ENCODE data around the gene ATL1. TPM values are rescaled to one million over a fixed set of nuclear protein-coding genes. Genes with fewer than 3 reads are reported as not detected.

ATL1 gene
- total RNA-seq, 1 donor from 2014 or later = 5.9 TPM

GRCh38 chr14:50612806-50613205, 52.9 kb downstream of the ATL1 start:
- DNase-seq (no peak), ATAC-seq (no peak)
- TF ChIP-seq, protein P1, sequence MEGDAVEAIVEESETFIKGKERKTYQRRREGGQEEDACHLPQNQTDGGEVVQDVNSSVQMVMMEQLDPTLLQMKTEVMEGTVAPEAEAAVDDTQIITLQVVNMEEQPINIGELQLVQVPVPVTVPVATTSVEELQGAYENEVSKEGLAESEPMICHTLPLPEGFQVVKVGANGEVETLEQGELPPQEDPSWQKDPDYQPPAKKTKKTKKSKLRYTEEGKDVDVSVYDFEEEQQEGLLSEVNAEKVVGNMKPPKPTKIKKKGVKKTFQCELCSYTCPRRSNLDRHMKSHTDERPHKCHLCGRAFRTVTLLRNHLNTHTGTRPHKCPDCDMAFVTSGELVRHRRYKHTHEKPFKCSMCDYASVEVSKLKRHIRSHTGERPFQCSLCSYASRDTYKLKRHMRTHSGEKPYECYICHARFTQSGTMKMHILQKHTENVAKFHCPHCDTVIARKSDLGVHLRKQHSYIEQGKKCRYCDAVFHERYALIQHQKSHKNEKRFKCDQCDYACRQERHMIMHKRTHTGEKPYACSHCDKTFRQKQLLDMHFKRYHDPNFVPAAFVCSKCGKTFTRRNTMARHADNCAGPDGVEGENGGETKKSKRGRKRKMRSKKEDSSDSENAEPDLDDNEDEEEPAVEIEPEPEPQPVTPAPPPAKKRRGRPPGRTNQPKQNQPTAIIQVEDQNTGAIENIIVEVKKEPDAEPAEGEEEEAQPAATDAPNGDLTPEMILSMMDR (IDR thresholded peaks at IDR 0.05) = no peak
- intact Hi-C loops (cut with DNase I) = no loop called here
- Histone ChIP-seq H3K36me3 (no peaks in the 10 kb centered on the region), H3K9me3 (no peaks in the 10 kb centered on the region), H3K27ac (no peak overlapping the region), H3K4me3 (no peak overlapping the region), H3K27me3 (no peaks in the 10 kb centered on the region), H3K4me1 (no peaks in the 10 kb centered on the region)

- H3K27ac ChIP-seq = no peak overlapping the region
- no peak for ATAC-seq
- no peak overlapping the region for H3K4me3 ChIP-seq
- H3K27me3 ChIP-seq = no peaks in the 10 kb centered on the region
- TF ChIP-seq, protein P1 (IDR thresholded peaks at IDR 0.05) = no peak
- no peaks in the 10 kb centered on the region for H3K36me3 ChIP-seq
- no peak for DNase-seq
- H3K4me1 ChIP-seq = no peaks in the 10 kb centered on the region
- no peaks in the 10 kb centered on the region for H3K9me3 ChIP-seq
- intact Hi-C loops (cut with DNase I) = no loop called here
These were observed 55.1 kb downstream of the ATL1 start for GRCh38 chr14:50615056-50615455.

DNA sequence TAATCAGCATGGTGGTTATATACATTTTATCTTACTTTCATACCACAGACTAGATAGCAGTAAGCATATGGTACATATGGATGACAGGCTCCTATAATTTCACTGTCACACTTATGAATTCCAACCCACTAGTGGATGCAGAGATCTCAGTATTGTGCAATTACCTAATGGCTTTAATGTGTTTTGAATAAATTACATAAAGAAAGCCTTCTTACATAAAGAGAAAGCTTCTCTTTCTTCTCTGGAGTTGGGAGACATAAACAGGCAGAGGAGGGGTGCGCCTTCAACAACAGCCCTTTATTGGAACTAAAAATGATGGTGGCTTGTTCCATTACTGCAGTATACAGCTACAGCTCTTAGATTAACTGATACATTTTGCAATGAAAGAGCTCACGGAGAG, 55.6 kb downstream of the ATL1 start:
- no peaks in the 10 kb centered on the region for H3K27me3 ChIP-seq
- intact Hi-C loops (cut with DNase I) = no loop called here
- TF ChIP-seq, protein P1 (IDR thresholded peaks at IDR 0.05) = no peak
- DNase-seq = no peak
- H3K27ac ChIP-seq = no peak overlapping the region
- H3K4me3 ChIP-seq = no peak overlapping the region
- ATAC-seq = no peak
- H3K36me3 ChIP-seq = no peaks in the 10 kb centered on the region
- no peaks in the 10 kb centered on the region for H3K9me3 ChIP-seq
- H3K4me1 ChIP-seq = no peaks in the 10 kb centered on the region

GRCh38 chr14:50616275-50616674, 56.3 kb downstream of the ATL1 start:
- Histone ChIP-seq H3K9me3 (no peaks in the 10 kb centered on the region), H3K27ac (no peak overlapping the region), H3K4me3 (no peak overlapping the region), H3K36me3 (no peaks in the 10 kb centered on the region), H3K4me1 (no peaks in the 10 kb centered on the region), H3K27me3 (no peaks in the 10 kb centered on the region)
- ATAC-seq (no peak), DNase-seq (no peak)
- TF ChIP-seq, protein P1 (IDR thresholded peaks at IDR 0.05) = no peak
- intact Hi-C loops (cut with DNase I) = no loop called here

DNA sequence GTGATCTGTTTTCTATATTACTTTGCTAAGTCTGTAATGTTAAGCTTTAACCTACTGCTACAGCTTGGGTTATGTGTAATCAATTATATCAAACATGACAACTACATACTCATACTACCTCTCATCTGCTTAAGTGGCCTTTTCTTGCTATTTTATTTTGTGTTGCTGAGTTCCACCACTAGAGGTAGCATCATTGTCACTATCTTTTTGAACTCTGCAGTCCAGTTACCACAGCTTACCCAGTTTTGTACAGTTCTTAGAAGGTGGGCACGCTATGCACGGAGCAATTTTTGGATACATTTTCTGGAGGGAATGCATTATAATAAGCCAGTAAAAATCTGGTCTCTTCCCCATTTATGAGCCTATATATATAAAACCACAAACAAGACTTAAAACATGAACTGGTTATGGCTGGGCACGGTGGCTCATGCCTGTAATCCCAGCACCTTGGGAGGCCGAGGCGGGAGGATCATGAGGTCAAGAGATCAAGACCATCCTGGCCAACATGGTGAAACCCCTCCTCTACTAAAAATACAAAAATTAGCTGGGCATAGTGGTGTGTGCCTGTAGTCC, 59.7 kb downstream of the ATL1 start:
- Histone ChIP-seq H3K4me1 (no peaks in the 10 kb centered on the region), H3K9me3 (no peaks in the 10 kb centered on the region), H3K27me3 (no peaks in the 10 kb centered on the region), H3K36me3 (peaks cover 6% of the 10 kb centered on the region), H3K4me3 (no peak overlapping the region), H3K27ac (no peak overlapping the region)
- intact Hi-C loops (cut with DNase I) = no loop called here
- TF ChIP-seq, protein P1 (IDR thresholded peaks at IDR 0.05) = peak; percentile 54
- DNase-seq = no peak
- peak; percentile 32 for ATAC-seq

GRCh38 chr14:50620341-50620740, 60.4 kb downstream of the ATL1 start:
- DNase-seq (no peak), ATAC-seq (no peak)
- Histone ChIP-seq H3K36me3 (peaks cover 6% of the 10 kb centered on the region), H3K9me3 (no peaks in the 10 kb centered on the region), H3K27ac (no peak overlapping the region), H3K4me3 (no peak overlapping the region), H3K27me3 (no peaks in the 10 kb centered on the region), H3K4me1 (no peaks in the 10 kb centered on the region)
- intact Hi-C loops (cut with DNase I) = no loop called here
- TF ChIP-seq, protein P1 (IDR thresholded peaks at IDR 0.05) = no peak

Measured in upper lobe of right lung (tissue), 1 donor.